ENCODE measurements around the gene FRY.

Gene FRY

DNA sequence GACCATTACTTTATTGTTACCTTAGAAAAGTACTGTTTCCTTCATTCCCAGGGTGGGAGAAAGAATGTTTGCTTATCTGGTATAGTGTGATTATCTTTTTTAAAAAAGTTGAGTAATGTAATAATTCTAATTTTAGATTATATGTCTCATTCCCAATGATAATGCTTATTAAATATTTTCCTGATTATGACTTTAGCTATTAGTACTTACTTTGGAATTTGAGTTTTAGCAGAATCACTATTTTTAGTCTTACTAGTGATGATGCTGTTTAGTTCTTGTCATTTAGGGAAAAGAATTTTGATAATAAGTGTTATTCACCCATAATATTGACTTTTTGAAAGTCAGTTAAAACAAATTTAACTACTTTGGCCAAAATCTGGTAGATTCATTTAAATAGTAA, 95.2 kb downstream of the FRY start:
- TF ChIP-seq CTCF (IDR thresholded peaks at IDR 0.05; ENCODE audit: insufficient read depth, low read length, missing control alignments) = no peak
- POLR2A ChIA-PET = no interaction called here
- CTCF ChIA-PET = no interaction called here
- DNase-seq (ENCODE audit: low read depth, low spot score) = no peak
- H3K4me3 ChIP-seq (ENCODE audit: low read depth, low read length) = no peak overlapping the region

- POLR2A ChIA-PET = no interaction called here
These were observed 96.1 kb downstream of the FRY start for GRCh38 chr13:32127691-32128090.

DNA sequence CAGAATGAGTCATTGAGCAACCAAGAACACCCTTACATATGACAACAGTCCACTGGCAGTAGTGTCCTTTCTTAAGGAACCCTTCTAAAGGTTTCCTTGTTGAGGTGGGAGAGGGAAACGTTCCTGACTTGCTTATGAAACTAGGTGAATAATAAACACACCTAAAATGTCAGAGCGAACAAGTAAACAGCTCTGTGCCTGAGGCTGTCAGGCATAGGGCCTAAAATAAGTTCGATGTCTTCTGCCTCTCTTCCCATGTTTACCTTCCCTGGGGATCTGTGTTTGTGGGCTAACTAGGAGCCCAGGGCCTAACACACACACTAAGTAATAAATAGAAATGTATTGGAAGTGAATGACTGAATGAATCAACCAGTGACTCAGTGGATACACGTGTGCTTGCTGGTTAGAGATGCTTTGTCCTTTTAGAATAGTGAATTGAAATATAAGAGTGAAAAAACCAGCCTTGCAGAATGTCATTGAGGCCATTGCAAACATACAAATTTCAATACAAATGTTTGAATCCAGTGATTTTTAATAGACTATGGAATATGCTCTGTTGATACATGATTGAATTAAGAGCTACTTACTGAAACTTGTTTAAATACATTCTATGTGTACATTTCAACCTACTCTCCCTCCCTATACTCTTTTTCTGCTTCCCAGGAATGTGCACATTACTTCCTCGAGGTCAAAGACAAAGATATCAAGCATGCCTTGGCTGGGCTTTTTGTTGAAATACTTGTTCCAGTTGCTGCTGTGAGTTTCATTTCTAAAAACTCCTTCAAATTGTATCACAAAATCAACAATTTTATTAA, 102.9 kb downstream of the FRY start:
- ChIA-PET POLR2A (no interaction called here), CTCF (no interaction called here)
- no peak for DNase-seq (ENCODE audit: low read depth, low spot score)
- H3K4me3 ChIP-seq (ENCODE audit: low read depth, low read length) = no peak overlapping the region
- TF ChIP-seq CTCF (IDR thresholded peaks at IDR 0.05; ENCODE audit: insufficient read depth, low read length, missing control alignments) = no peak

More at GRCh38 chr13:32127691-32128090, 96.1 kb downstream of the FRY start:
- no peak for TF ChIP-seq CTCF (IDR thresholded peaks at IDR 0.05; ENCODE audit: insufficient read depth, low read length, missing control alignments)
- no peak overlapping the region for H3K4me3 ChIP-seq (ENCODE audit: low read depth, low read length)
- CTCF ChIA-PET = no interaction called here
- no peak for DNase-seq (ENCODE audit: low read depth, low spot score)

DNA sequence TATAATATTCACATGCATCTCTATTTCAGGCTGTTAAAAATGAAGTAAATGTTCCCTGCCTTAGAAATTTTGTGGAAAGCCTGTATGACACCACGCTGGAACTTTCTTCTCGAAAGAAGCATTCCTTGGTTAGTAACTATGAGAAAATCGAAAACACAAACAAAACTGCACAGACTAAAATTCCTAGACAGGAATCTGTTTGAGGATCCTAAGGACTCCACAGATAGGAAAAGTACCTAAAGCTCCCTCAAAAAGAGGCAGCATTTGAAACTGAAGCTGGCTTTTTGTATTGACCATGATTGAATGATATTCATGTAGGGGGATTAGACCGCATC, 103.4 kb downstream of the FRY start:
- H3K4me3 ChIP-seq (ENCODE audit: low read depth, low read length) = no peak overlapping the region
- POLR2A ChIA-PET = no interaction called here
- no peak for DNase-seq (ENCODE audit: low read depth, low spot score)
- CTCF ChIA-PET = no interaction called here
- no peak for TF ChIP-seq CTCF (IDR thresholded peaks at IDR 0.05; ENCODE audit: insufficient read depth, low read length, missing control alignments)

DNA sequence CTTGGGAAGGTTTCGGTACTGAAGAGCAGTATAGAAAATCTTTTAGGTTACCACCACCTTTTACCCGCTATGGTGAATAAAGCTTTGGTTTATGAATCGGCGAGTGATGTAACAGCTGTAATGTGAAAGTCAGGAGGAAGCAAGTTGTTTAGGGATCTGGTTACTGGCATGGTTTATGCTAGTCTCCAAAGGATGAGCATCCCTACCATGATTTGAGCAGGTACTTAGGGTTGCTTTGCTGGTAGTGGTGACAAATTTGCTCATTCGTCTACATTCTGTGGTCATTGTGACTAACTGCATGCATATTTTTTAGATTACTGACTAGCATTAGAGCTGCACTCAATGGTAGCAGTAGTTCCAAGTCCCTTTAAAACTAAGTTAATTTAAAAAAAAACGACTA, 104.1 kb downstream of the FRY start:
- TF ChIP-seq CTCF (IDR thresholded peaks at IDR 0.05; ENCODE audit: insufficient read depth, low read length, missing control alignments) = no peak
- no peak for DNase-seq (ENCODE audit: low read depth, low spot score)
- CTCF ChIA-PET = no interaction called here
- POLR2A ChIA-PET = no interaction called here
- H3K4me3 ChIP-seq (ENCODE audit: low read depth, low read length) = no peak overlapping the region

DNA sequence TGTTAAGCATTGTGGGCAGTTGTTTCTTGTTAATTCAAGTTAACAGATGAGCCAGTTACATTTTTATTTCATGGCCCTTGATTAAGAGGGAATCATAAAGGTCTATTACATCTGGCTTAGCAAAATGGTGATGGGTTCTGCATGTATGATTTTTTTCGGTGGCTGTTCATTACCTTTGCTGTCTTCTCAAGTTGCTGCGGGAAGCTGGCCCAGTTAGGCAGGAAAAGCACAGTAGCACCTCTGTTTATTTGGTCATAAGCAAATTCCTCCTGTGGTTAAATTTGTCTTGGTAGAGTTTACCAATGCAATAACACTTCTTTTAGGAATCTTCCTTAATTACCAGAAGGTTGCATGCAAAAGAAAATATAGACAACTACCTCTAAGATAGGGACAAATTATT, 104.5 kb downstream of the FRY start:
- H3K4me3 ChIP-seq (ENCODE audit: low read depth, low read length) = no peak overlapping the region
- ChIA-PET CTCF (no interaction called here), POLR2A (no interaction called here)
- no peak for TF ChIP-seq CTCF (IDR thresholded peaks at IDR 0.05; ENCODE audit: insufficient read depth, low read length, missing control alignments)
- no peak for DNase-seq (ENCODE audit: low read depth, low spot score)

All from AG04449 (cell line).